Fibroblast of lung (primary cell): ENCODE data around the gene SYNDIG1. TPM values are rescaled to one million over a fixed set of nuclear protein-coding genes. Genes with fewer than 3 reads are reported as not detected.

ENCODE experiments used
- DNase-seq, 2 donors: peaks; one replicate each; pipeline versions ENCODE4 v3.0.0 to v3.0.0-alpha.2; 2010; ENCODE audit warnings: low read depth in 2 of 2
- H2AFZ ChIP-seq: 2 replicates; pipeline ENCODE4 v1.5.1; 2012; ENCODE audit warnings: low read length, control low read depth, inconsistent platforms
- H3K27ac ChIP-seq: 2 replicates; pipeline ENCODE4 v1.5.1; 2011; ENCODE audit warnings: low read length, control low read depth; ENCODE audit not compliant: insufficient read depth
- H3K27me3 ChIP-seq: 2 replicates; pipeline ENCODE4 v1.5.1; 2011; ENCODE audit warnings: mild to moderate bottlenecking, low read length; ENCODE audit not compliant: control insufficient read depth, insufficient read depth
- H3K36me3 ChIP-seq: 2 replicates; pipeline ENCODE4 v1.5.1; 2011; ENCODE audit warnings: low read length; ENCODE audit not compliant: control insufficient read depth, insufficient read depth
- H3K4me1 ChIP-seq: 2 replicates; pipeline ENCODE4 v1.5.1; 2011; ENCODE audit warnings: low read length; ENCODE audit not compliant: control insufficient read depth, insufficient read depth; ENCODE audit errors: extremely low read depth
- H3K4me2 ChIP-seq: 2 replicates; pipeline ENCODE4 v1.5.1; 2011; ENCODE audit warnings: low read length, control low read depth; ENCODE audit not compliant: insufficient read depth; ENCODE audit errors: extremely low read depth
- H3K4me3 ChIP-seq, 4 experiments: fragments of 200-600 bp in 1 of 4; sonication (generic) in 1 of 4; replicated peaks in 1 of 4; 2 replicates each; pipeline ENCODE4 v1.5.1; 2011 to 2016; ENCODE audit warnings: low read length in 4 of 4, low read depth in 3 of 4, mild to moderate bottlenecking in 3 of 4, control low read depth in 2 of 4, inconsistent platforms in 1 of 4, mixed read lengths in 1 of 4; ENCODE audit not compliant: insufficient read depth in 1 of 4; ENCODE audit errors: control extremely low read depth in 1 of 4
- H3K79me2 ChIP-seq: 2 replicates; pipeline ENCODE4 v1.5.1; 2012; ENCODE audit warnings: mild to moderate bottlenecking, low read length, inconsistent platforms; ENCODE audit not compliant: control insufficient read depth, insufficient read depth
- H3K9ac ChIP-seq: 2 replicates; pipeline ENCODE4 v1.5.1; 2011; ENCODE audit warnings: mild to moderate bottlenecking, low read length, control low read depth; ENCODE audit not compliant: insufficient read depth
- H3K9me3 ChIP-seq: 2 replicates; pipeline ENCODE4 v1.5.1; 2012; ENCODE audit warnings: low read depth, low read length; ENCODE audit not compliant: control insufficient read depth, insufficient read depth
- H4K20me1 ChIP-seq: 2 replicates; pipeline ENCODE4 v1.5.1; 2011; ENCODE audit warnings: low read length; ENCODE audit not compliant: control insufficient read depth, insufficient read depth; ENCODE audit errors: extremely low read depth
- EZH2 ChIP-seq: IDR thresholded peaks from 2 replicates; pipeline ENCODE4 v1.5.1; 2012; ENCODE audit warnings: low read length, control low read depth, mild to moderate bottlenecking; ENCODE audit errors: missing control alignments
- polyA plus RNA-seq, 2 donors: library from polyadenylated mRNA; depleted of rRNA in 1 of 2; stranded (reverse) in 1 of 2; unstranded in 1 of 2; fragments of >200 nt; gene quantifications; 2 replicates each; pipeline ENCODE4 v1.2.1, GENCODE V29; 2011 to 2012; ENCODE audit warnings: missing spikeins in 1 of 2
- total RNA-seq: library from RNA; depleted of rRNA; stranded (reverse); fragments of >200 nt; gene quantifications from 2 replicates; pipeline ENCODE4 v1.2.1, GENCODE V29; 2014
- TF ChIP-seq, protein P1 (sequence below), 2 donors: IDR thresholded peaks in 1 of 2; conservative IDR thresholded peaks in 1 of 2; 1 replicate in 1 of 2; 2 replicates in 1 of 2; pipeline ENCODE4 v1.5.1; 2011 to 2012; ENCODE audit warnings: low read length in 2 of 2, control low read depth in 1 of 2, inconsistent platforms in 1 of 2, low read depth in 1 of 2, mild to moderate bottlenecking in 1 of 2

Gene SYNDIG1
- total and polyA plus RNA-seq, 2 donors (not counting 1 experiment from before 2014, with no cell fraction given): 0.02 to 0.17 TPM

DNA sequence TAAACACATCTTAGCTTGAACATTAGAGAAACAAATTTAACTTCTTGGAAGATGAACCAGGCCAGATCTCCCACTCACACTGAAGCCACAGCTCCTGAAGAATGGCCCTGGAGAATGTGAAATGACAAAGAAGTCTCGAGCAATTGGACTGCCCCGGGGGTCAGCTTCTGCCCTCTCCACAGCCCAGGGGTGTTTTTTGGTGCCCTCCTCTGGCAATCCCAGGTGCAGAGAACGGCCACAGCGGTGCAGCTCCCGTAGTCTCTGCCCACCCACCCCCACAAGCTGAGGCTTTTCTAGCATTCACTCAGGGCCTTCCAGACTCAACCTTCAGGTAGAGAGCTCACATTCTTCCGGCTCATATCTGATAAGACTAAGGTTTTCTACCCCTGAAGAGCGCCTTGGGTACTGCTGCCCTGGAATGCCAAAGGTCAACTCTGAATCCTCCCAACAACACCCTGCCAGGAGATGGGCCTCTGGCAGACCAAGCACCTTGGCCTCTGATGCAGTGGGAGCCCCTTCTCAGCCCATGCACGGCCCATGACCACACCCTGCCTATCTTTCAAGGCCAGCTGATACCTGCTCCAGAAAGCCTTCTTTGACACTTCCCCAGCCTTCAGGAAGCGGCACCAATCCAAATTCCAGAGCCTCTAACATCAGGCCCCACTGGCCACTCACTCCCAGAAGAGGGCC lies 208.3 kb downstream of the SYNDIG1 start:
- no peak for DNase-seq
- Histone ChIP-seq H3K27ac (no peak overlapping the region), H2AFZ (no peak overlapping the region), H4K20me1 (no peaks in the 10 kb centered on the region), H3K4me2 (no peak overlapping the region), H3K79me2 (no peaks in the 10 kb centered on the region), H3K4me3 (no peak overlapping the region), H3K9me3 (no peaks in the 10 kb centered on the region), H3K4me1 (peaks cover 12% of the 10 kb centered on the region), H3K9ac (no peak overlapping the region), H3K36me3 (no peaks in the 10 kb centered on the region), H3K27me3 (no peaks in the 10 kb centered on the region)
- TF ChIP-seq, protein P1, sequence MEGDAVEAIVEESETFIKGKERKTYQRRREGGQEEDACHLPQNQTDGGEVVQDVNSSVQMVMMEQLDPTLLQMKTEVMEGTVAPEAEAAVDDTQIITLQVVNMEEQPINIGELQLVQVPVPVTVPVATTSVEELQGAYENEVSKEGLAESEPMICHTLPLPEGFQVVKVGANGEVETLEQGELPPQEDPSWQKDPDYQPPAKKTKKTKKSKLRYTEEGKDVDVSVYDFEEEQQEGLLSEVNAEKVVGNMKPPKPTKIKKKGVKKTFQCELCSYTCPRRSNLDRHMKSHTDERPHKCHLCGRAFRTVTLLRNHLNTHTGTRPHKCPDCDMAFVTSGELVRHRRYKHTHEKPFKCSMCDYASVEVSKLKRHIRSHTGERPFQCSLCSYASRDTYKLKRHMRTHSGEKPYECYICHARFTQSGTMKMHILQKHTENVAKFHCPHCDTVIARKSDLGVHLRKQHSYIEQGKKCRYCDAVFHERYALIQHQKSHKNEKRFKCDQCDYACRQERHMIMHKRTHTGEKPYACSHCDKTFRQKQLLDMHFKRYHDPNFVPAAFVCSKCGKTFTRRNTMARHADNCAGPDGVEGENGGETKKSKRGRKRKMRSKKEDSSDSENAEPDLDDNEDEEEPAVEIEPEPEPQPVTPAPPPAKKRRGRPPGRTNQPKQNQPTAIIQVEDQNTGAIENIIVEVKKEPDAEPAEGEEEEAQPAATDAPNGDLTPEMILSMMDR (conservative IDR thresholded peaks at IDR 0.05 in 1 of 2, IDR thresholded peaks at IDR 0.05 in 1 of 2; ENCODE audit: low read depth in 1 of 2, low read length in 2 of 2): no peak
- no peak for TF ChIP-seq EZH2

DNA sequence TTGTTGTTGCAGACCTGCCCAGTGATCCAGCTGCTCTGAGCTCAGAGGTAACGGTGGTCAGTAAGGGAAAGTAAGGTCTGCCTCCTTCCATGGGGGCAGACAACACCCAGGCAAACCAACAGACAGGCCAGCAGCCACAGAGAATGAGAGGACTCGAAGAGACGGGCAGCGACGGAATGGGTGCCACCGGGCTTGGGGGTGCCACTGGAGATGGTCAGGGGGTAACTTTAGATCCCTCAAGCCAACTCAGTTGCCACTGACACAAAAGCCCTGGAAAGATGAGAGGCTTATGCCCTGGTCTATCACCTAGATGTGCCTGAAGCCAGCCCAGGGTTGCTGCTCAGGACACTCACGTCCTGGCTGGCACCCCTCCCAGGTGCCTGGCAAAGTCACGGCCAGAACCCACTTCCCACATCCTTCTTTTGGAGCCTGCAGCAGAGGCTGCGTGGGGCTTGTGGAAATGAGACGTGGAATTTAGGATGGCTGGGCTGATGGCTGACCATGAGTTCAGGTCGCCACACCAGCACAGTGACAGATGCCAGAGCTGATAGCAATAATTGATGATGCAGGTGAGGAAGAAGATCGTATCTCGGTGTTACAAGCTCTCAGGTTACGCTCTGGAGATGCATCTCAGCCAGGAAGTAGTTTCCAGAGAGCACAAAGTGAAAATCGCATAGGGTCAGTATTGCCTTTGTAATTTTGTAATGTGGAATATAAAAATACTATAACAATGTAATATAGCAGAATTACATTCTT lies 209.1 kb downstream of the SYNDIG1 start:
- Histone ChIP-seq H3K4me1 (peaks cover 6% of the 10 kb centered on the region), H3K4me2 (no peak overlapping the region), H3K27me3 (no peaks in the 10 kb centered on the region), H3K9me3 (no peaks in the 10 kb centered on the region), H3K79me2 (no peaks in the 10 kb centered on the region), H3K4me3 (no peak overlapping the region), H2AFZ (no peak overlapping the region), H3K36me3 (no peaks in the 10 kb centered on the region), H3K9ac (no peak overlapping the region), H4K20me1 (no peaks in the 10 kb centered on the region), H3K27ac (no peak overlapping the region)
- TF ChIP-seq, protein P1 (conservative IDR thresholded peaks at IDR 0.05 in 1 of 2, IDR thresholded peaks at IDR 0.05 in 1 of 2; ENCODE audit: low read depth in 1 of 2, low read length in 2 of 2): no peak
- DNase-seq: no peak

DNA sequence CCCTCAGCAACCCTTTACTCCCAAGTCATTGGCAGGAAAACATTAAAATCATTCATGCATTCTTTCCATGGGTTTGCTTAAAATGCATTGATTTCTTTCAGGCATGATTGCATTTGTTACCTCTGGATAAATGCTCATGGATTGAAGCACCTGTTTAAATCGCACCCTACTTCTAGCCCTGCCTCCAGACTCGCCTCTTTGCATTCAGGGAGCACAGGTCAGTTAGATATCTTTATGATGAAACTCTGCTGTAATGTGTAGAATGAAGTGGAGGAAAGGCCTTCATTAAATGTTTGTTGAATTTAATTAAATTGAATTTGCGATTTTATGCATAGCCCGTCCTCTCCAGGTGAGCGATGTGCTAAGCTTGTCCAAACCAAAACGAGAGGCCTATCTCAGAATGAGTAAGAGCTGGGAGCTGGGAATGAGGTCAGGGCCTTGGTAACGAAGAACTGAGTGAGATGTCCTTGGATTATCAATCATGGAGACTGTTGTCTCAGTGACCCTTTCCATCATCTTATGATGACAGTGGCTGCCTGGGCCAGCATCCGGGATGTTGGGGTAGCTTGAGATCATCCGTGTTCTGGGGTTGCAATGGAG lies 210.1 kb downstream of the SYNDIG1 start:
- Histone ChIP-seq H3K4me2 (no peak overlapping the region), H3K27me3 (no peaks in the 10 kb centered on the region), H3K9ac (no peak overlapping the region), H3K9me3 (no peaks in the 10 kb centered on the region), H3K27ac (no peak overlapping the region), H4K20me1 (no peaks in the 10 kb centered on the region), H3K4me1 (no peaks in the 10 kb centered on the region), H2AFZ (no peak overlapping the region), H3K4me3 (no peak overlapping the region), H3K79me2 (no peaks in the 10 kb centered on the region), H3K36me3 (no peaks in the 10 kb centered on the region)
- TF ChIP-seq, protein P1 (conservative IDR thresholded peaks at IDR 0.05 in 1 of 2, IDR thresholded peaks at IDR 0.05 in 1 of 2; ENCODE audit: low read depth in 1 of 2, low read length in 2 of 2): no peak
- TF ChIP-seq EZH2: no peak
- no peak for DNase-seq
